Suprapubic skin (tissue), 4 donors: ENCODE results near the gene FEM1C. TPM values are rescaled to one million over a fixed set of nuclear protein-coding genes. Genes with fewer than 3 reads are reported as not detected.

Experiments used
- DNase-seq, 2 donors: peaks; one replicate each; pipeline ENCODE4 v3.0.0-alpha.2; 2019; ENCODE audit warnings: low spot score in 2 of 2
- H3K27ac ChIP-seq: fragments of 200-600 bp; sonication (generic); one replicate; pipeline ENCODE4 v1.5.1; 2019
- H3K27me3 ChIP-seq: fragments of 200-600 bp; sonication (generic); one replicate; pipeline ENCODE4 v1.5.1; 2019
- H3K36me3 ChIP-seq: fragments of 200-600 bp; sonication (generic); one replicate; pipeline ENCODE4 v1.5.1; 2019
- H3K4me1 ChIP-seq: fragments of 200-600 bp; sonication (generic); one replicate; pipeline ENCODE4 v1.5.1; 2019
- H3K4me3 ChIP-seq: fragments of 200-600 bp; sonication (generic); one replicate; pipeline ENCODE4 v1.5.1; 2019; ENCODE audit warnings: mild to moderate bottlenecking
- H3K9me3 ChIP-seq: fragments of 200-600 bp; sonication (generic); one replicate; pipeline ENCODE4 v1.5.1; 2019
- CTCF ChIP-seq, 2 donors: fragments of 200-600 bp in 1 of 2; fragments of 450-650 bp in 1 of 2; sonication (generic) in 1 of 2; IDR thresholded peaks; one replicate each; pipeline ENCODE4 v1.5.1; 2016 to 2019; ENCODE audit warnings: antibody characterized with exemption in 2 of 2, mild to moderate bottlenecking in 1 of 2, moderate library complexity in 1 of 2
- EP300 ChIP-seq: sonication (generic); formaldehyde crosslinking; IDR thresholded peaks from one replicate; pipeline ENCODE4 v1.6.1; 2017; ENCODE audit warnings: antibody characterized with exemption
- POLR2A ChIP-seq, 2 donors: fragments of 450-650 bp; IDR thresholded peaks; one replicate each; pipeline ENCODE4 v1.6.1; 2017; ENCODE audit warnings: antibody characterized with exemption in 2 of 2, mild to moderate bottlenecking in 2 of 2, moderate library complexity in 2 of 2
- POLR2AphosphoS5 ChIP-seq, 3 donors: sonication (generic); formaldehyde crosslinking; IDR thresholded peaks; one replicate each; pipeline ENCODE4 v1.6.1; 2017; ENCODE audit warnings: antibody characterized with exemption in 3 of 3
- WGBS: methylation state at CpG from one replicate; pipeline ENCODE4 v1.1.5; 2018; 5-methylcytosine and 5-hydroxymethylcytosine counted together
- total RNA-seq, 4 donors: library from RNA; depleted of rRNA; stranded (reverse); fragments of >200 nt; gene quantifications; one replicate each; pipeline ENCODE4 v1.1.0, GENCODE V29; 2016

Gene FEM1C
- total RNA-seq, 4 donors from 2014 or later, result 15.4 to 17.8 (median 16.5) TPM

GRCh38 chr5:115551415-115551814 lies 6.8 kb upstream of the FEM1C start:
- H3K4me3 ChIP-seq, result no peak overlapping the region
- 47% methylated on average over 4 of the region's 4 CpGs for WGBS
- no peak for TF ChIP-seq POLR2A (IDR thresholded peaks at IDR 0.05)
- TF ChIP-seq EP300, result no peak
- no peak for TF ChIP-seq CTCF (IDR thresholded peaks at IDR 0.05)
- no peak for TF ChIP-seq POLR2AphosphoS5 (IDR thresholded peaks at IDR 0.05)
- H3K36me3 ChIP-seq, result no peaks in the 10 kb centered on the region
- no peaks in the 10 kb centered on the region for H3K4me1 ChIP-seq
- no peak for DNase-seq
- no peak overlapping the region for H3K27ac ChIP-seq
- no peaks in the 10 kb centered on the region for H3K9me3 ChIP-seq
- no peaks in the 10 kb centered on the region for H3K27me3 ChIP-seq

- 83% methylated on average over 3 of the region's 3 CpGs for WGBS
- Histone ChIP-seq H3K4me3 (no peak overlapping the region), H3K9me3 (no peaks in the 10 kb centered on the region), H3K36me3 (no peaks in the 10 kb centered on the region), H3K27ac (no peak overlapping the region), H3K4me1 (no peaks in the 10 kb centered on the region), H3K27me3 (no peaks in the 10 kb centered on the region)
- DNase-seq, result no peak
- TF ChIP-seq POLR2AphosphoS5 (IDR thresholded peaks at IDR 0.05), result no peak
- no peak for TF ChIP-seq POLR2A (IDR thresholded peaks at IDR 0.05)
- TF ChIP-seq EP300, result no peak
- TF ChIP-seq CTCF (IDR thresholded peaks at IDR 0.05), result no peak
These were observed 4.6 kb upstream of the FEM1C start for GRCh38 chr5:115549154-115549553.

GRCh38 chr5:115548683-115549082 lies 4.1 kb upstream of the FEM1C start:
- DNase-seq, result no peak
- Histone ChIP-seq H3K27ac (no peak overlapping the region), H3K27me3 (no peaks in the 10 kb centered on the region), H3K4me3 (no peak overlapping the region), H3K9me3 (no peaks in the 10 kb centered on the region), H3K36me3 (no peaks in the 10 kb centered on the region), H3K4me1 (no peaks in the 10 kb centered on the region)
- TF ChIP-seq POLR2A (IDR thresholded peaks at IDR 0.05), result no peak
- no peak for TF ChIP-seq EP300
- TF ChIP-seq POLR2AphosphoS5 (IDR thresholded peaks at IDR 0.05), result no peak
- TF ChIP-seq CTCF (IDR thresholded peaks at IDR 0.05), result no peak
- WGBS, result 95% methylated on average over 4 of the region's 4 CpGs

- Histone ChIP-seq H3K4me1 (peaks cover 30% of the 10 kb centered on the region), H3K27me3 (no peaks in the 10 kb centered on the region), H3K9me3 (no peaks in the 10 kb centered on the region), H3K4me3 (no peak overlapping the region), H3K36me3 (no peaks in the 10 kb centered on the region), H3K27ac (no peak overlapping the region)
- DNase-seq, result no peak
- 95% methylated on average over 9 of the region's 9 CpGs for WGBS
- TF ChIP-seq EP300 (no peak), POLR2A (IDR thresholded peaks at IDR 0.05) (no peak), POLR2AphosphoS5 (IDR thresholded peaks at IDR 0.05) (no peak), CTCF (IDR thresholded peaks at IDR 0.05) (no peak)
These were observed 842 bp upstream of the FEM1C start for GRCh38 chr5:115545351-115545882.

- Histone ChIP-seq H3K4me1 (peaks cover 44% of the 10 kb centered on the region), H3K36me3 (peaks cover 5% of the 10 kb centered on the region), H3K4me3 (peak overlapping the region; percentile 79), H3K9me3 (no peaks in the 10 kb centered on the region), H3K27ac (peak overlapping the region; percentile 98), H3K27me3 (no peaks in the 10 kb centered on the region)
- peak in 1 of 2 donors; percentile 71 for DNase-seq
- 0% methylated on average over 20 of the region's 20 CpGs for WGBS
- no peak for TF ChIP-seq POLR2A (IDR thresholded peaks at IDR 0.05)
- TF ChIP-seq POLR2AphosphoS5 (IDR thresholded peaks at IDR 0.05), result peak in 1 of 3 donors; percentile 22
- no peak for TF ChIP-seq CTCF (IDR thresholded peaks at IDR 0.05)
These were observed 536 bp downstream of the FEM1C start for GRCh38 chr5:115544043-115544435.
